ENCODE results near the gene UCK1. TPM values are rescaled to one million over a fixed set of nuclear protein-coding genes. Genes with fewer than 3 reads are reported as not detected.

UCK1 gene
- polyA plus RNA-seq, 1 donor (not counting 4 experiments of a cell fraction or from before 2014, with no cell fraction given): 15.4 TPM

DNA sequence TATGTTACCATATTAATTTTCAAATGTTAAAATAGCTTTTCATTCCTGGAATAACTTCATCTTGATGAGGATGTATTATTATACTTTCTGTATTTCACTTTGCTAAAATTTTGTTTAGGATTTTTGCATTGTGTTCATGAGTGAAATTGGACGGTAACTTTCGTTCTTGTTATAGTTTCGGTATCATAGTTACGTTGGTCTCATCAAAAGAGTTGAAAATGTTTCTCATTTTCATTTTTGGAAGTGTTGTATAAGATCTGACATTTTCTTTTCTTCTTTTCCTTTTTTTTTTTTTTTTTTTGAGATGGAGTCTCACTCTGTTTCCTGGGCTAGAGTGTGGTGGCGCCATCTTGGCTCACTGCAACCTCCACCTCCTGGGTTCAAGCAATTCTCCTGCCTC is 34.3 kb upstream of the UCK1 start:
- Histone ChIP-seq H3K9me3 (ENCODE audit: control insufficient read depth, low read depth, low read length) (no peaks in the 10 kb centered on the region), H3K9ac (ENCODE audit: control insufficient read depth, extremely low read depth, insufficient read depth, low read length) (no peak overlapping the region), H3K79me2 (ENCODE audit: control insufficient read depth, insufficient read depth, low read length) (no peaks in the 10 kb centered on the region), H2AFZ (ENCODE audit: control insufficient read depth, low read length) (no peak overlapping the region), H3K27ac (ENCODE audit: control insufficient read depth, insufficient read depth, low read length) (no peak overlapping the region), H3K4me3 (ENCODE audit: control insufficient read depth in 2 of 3, extremely low read depth in 1 of 3, insufficient read depth in 2 of 3, low read depth in 1 of 3, low read length in 3 of 3) (no peak overlapping the region), H4K20me1 (ENCODE audit: control insufficient read depth, extremely low read depth, insufficient read depth, low read length) (no peaks in the 10 kb centered on the region), H3K4me1 (ENCODE audit: control insufficient read depth, extremely low read depth, insufficient read depth, low read length) (peaks cover 7% of the 10 kb centered on the region), H3K4me2 (ENCODE audit: control insufficient read depth, extremely low read depth, insufficient read depth, low read depth, low read length) (no peak overlapping the region), H3K27me3 (ENCODE audit: control insufficient read depth, extremely low read depth, insufficient read depth, low read length) (no peaks in the 10 kb centered on the region), H3K9me1 (ENCODE audit: control insufficient read depth, extremely low read depth, insufficient read depth, low read length) (no peaks in the 10 kb centered on the region), H3K36me3 (ENCODE audit: control insufficient read depth in 2 of 2, extremely low read depth in 1 of 2, insufficient read depth in 2 of 2, low read length in 2 of 2) (no peaks in the 10 kb centered on the region)
- TF ChIP-seq, protein P1, sequence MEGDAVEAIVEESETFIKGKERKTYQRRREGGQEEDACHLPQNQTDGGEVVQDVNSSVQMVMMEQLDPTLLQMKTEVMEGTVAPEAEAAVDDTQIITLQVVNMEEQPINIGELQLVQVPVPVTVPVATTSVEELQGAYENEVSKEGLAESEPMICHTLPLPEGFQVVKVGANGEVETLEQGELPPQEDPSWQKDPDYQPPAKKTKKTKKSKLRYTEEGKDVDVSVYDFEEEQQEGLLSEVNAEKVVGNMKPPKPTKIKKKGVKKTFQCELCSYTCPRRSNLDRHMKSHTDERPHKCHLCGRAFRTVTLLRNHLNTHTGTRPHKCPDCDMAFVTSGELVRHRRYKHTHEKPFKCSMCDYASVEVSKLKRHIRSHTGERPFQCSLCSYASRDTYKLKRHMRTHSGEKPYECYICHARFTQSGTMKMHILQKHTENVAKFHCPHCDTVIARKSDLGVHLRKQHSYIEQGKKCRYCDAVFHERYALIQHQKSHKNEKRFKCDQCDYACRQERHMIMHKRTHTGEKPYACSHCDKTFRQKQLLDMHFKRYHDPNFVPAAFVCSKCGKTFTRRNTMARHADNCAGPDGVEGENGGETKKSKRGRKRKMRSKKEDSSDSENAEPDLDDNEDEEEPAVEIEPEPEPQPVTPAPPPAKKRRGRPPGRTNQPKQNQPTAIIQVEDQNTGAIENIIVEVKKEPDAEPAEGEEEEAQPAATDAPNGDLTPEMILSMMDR (optimal IDR thresholded peaks at IDR 0.05 in 1 of 3, IDR thresholded peaks at IDR 0.05 in 1 of 3, conservative IDR thresholded peaks at IDR 0.05 in 1 of 3; ENCODE audit: extremely low read depth in 1 of 3, insufficient read depth in 2 of 3, low read length in 3 of 3): no peak
- no peak for TF ChIP-seq EZH2 (IDR thresholded peaks at IDR 0.05; ENCODE audit: low read length)
- no peak for FAIRE-seq
- dilution Hi-C loops (cut with MboI; ENCODE audit: extremely low pct_ligation_motif_present, low sequenced_read_pairs): no loop called here
- no peak for DNase-seq (ENCODE audit: low read depth, low spot score)

DNA sequence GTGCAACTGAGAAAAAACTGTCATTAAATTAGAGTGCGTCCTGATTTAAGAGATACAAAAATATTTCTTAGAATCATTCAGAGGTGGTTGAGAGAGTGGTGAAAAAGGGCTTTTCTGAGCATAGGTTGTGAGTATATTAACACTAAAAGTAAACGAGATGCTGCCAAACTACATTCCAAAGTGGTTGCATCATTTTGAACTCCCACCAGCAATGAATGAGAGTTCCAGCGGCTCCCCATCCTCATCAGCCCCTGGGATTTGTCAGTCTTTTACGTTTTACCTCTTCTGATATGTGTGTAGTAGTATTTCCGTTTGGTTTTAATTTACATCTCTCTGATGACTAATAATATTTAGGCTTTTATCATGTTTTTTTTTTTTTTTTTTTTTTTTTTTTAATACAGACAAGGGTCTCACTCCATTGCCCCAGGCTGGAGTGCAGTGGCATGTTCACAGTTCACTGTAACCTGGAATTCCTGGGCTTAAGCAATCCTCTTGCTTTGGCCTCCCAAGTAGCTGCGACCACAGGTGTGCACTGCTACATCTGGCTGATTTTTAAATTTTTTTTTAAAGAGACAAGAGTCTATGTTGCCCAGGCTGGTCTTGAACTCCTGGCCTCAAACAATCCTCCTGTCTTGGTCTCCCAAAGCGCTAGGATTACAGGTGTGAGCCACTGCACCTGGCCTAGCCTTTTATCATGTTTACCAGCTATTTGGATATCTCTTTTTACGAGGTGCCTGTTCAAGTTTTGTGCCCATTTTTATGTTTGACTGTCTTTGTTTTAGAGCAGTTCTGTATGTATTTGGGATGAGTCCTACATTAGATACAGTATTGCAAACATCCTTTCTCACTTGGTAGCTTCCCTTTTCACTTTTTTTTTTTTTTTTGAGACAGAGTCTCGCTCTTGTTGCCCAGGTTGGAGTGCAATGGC is 31.2 kb upstream of the UCK1 start:
- Histone ChIP-seq H3K36me3 (ENCODE audit: control insufficient read depth in 2 of 2, extremely low read depth in 1 of 2, insufficient read depth in 2 of 2, low read length in 2 of 2) (no peaks in the 10 kb centered on the region), H3K4me1 (ENCODE audit: control insufficient read depth, extremely low read depth, insufficient read depth, low read length) (peaks cover 7% of the 10 kb centered on the region), H4K20me1 (ENCODE audit: control insufficient read depth, extremely low read depth, insufficient read depth, low read length) (no peaks in the 10 kb centered on the region), H3K9ac (ENCODE audit: control insufficient read depth, extremely low read depth, insufficient read depth, low read length) (no peak overlapping the region), H3K27ac (ENCODE audit: control insufficient read depth, insufficient read depth, low read length) (no peak overlapping the region), H3K4me2 (ENCODE audit: control insufficient read depth, extremely low read depth, insufficient read depth, low read depth, low read length) (peak overlapping the region; percentile 39), H3K79me2 (ENCODE audit: control insufficient read depth, insufficient read depth, low read length) (no peaks in the 10 kb centered on the region), H3K9me1 (ENCODE audit: control insufficient read depth, extremely low read depth, insufficient read depth, low read length) (no peaks in the 10 kb centered on the region), H3K9me3 (ENCODE audit: control insufficient read depth, low read depth, low read length) (no peaks in the 10 kb centered on the region), H3K4me3 (ENCODE audit: control insufficient read depth in 2 of 3, extremely low read depth in 1 of 3, insufficient read depth in 2 of 3, low read depth in 1 of 3, low read length in 3 of 3) (no peak overlapping the region), H3K27me3 (ENCODE audit: control insufficient read depth, extremely low read depth, insufficient read depth, low read length) (no peaks in the 10 kb centered on the region), H2AFZ (ENCODE audit: control insufficient read depth, low read length) (no peak overlapping the region)
- TF ChIP-seq EZH2 (IDR thresholded peaks at IDR 0.05; ENCODE audit: low read length): no peak
- TF ChIP-seq, protein P1 (optimal IDR thresholded peaks at IDR 0.05 in 1 of 3, IDR thresholded peaks at IDR 0.05 in 1 of 3, conservative IDR thresholded peaks at IDR 0.05 in 1 of 3; ENCODE audit: extremely low read depth in 1 of 3, insufficient read depth in 2 of 3, low read length in 3 of 3): no peak
- FAIRE-seq (peak; percentile 34), DNase-seq (ENCODE audit: low read depth, low spot score) (no peak)
- dilution Hi-C loops (cut with MboI; ENCODE audit: extremely low pct_ligation_motif_present, low sequenced_read_pairs): no loop called here

All from keratinocyte (primary cell).